ENCODE measurements around the gene SNAPC2. TPM values are rescaled to one million over a fixed set of nuclear protein-coding genes. Genes with fewer than 3 reads are reported as not detected.
"Not testable (repeated sequence)": the region's sequence is repeated elsewhere in the genome, so short reads cannot be mapped to it uniquely, and the experiment has no call there.

The SNAPC2 gene
- total RNA-seq, 2 donors from 2014 or later, result 16.4 to 20.9 TPM

DNA sequence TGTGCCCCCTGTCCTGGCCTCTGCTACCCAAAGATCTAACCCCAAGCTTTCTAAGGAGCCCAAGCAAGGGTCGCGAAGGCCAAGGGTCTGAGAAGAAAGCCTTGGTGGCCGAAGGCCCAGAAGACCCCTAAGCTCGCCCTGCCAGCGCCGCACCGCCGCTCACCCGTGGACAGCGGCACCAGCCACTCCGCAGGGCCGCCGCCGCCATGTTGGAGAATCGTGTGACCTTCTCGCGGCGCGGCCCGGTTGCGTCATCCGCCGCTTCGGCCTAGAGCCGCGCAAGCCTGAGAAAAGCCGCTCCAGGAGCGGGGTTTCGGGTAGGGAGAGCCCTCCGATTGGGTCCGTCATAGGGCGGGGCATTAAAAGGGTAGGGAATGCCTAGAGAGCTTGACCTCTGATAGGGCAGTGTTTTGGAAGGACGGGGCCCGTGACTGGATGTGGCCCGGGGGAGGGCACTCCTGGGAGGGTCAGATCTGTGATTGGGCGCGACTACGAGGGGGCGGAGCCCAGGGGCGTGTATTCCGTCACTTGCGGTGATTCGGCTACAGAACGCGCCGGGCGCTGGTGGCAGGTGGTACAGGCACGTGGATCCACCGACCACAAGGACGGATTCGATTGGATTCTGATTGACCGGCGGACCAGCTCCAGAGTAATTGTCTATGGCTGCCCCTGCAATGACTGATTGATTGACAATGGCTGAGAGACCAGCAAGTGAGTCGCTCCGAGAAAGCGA lies 23.5 kb downstream of the SNAPC2 start, which contains the start of gene TIMM44:
TIMM44 (minus strand) TSS at position 223 of the 733 bp plus-strand sequence; CDS start at position 208, 15 bp downstream.
- peaks cover 22% of the 10 kb centered on the region for H3K4me1 Mint-ChIP-seq

DNA sequence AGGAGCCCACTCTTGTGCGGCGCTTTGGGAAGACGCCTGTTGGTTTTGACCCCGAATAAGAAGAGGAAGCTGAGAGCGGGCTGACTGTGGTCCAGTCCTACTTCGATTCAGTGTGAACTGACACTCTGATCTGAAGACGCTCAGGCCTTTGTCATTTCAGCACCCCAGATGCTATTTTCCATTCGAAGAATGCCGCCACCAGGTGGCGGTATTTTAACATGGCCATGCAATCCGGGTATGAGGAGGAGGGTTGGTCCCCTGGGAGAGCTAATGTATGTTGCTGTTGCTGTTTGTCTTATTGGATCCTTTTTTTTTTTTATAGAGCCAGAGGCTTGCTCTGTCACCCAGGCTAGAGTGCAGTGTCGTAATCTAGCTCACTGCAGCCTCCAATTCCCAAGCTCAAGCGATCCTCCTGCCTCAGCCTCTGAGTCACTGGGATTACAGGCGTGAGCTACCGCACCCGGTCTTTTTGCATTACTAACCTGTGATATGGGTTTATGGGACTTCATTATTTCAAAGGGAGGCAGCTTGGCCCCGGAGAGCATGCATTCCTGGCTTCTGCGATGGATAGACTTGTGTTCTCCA lies 24.1 kb downstream of the SNAPC2 start:
- ATAC-seq (replicated peaks), result peak; percentile 57
- peaks cover 33% of the 10 kb centered on the region for H3K36me3 Mint-ChIP-seq (ENCODE audit: low read depth)

More for the DNA sequence above, 23.5 kb downstream of the SNAPC2 start, which contains the start of gene TIMM44:
- Mint-ChIP-seq H3K27ac (peak within 1 kb of the TSS; percentile 94), H3K27me3 (no peaks in the 10 kb centered on the region), H3K4me3 (peak within 1 kb of the TSS; percentile 98), H3K36me3 (ENCODE audit: low read depth) (peaks cover 40% of the 10 kb centered on the region), H3K9me3 (no peaks in the 10 kb centered on the region)
- peak; percentile 99 for ATAC-seq (replicated peaks)

DNA sequence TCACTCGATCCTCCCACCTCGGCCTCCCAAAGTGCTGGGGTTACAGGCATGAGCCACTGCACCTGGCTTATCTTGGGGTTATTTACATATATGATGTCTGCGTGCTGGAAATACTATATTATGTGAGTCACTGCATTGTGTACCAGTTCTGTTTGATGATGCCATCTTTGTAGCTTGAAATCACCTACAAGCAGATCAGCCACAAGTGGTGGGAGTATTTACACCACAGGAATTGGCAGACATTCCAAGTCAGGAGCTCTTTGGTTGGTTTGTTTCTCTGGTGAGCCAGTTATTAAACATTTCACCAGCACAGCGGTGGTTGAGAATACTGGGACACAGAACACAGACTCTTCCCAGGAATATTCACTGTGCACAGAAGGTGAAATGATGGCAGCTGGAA lies 27.8 kb downstream of the SNAPC2 start:
- Mint-ChIP-seq H3K4me1 (peaks cover 9% of the 10 kb centered on the region), H3K36me3 (ENCODE audit: low read depth) (peaks cover 10% of the 10 kb centered on the region), H3K9me3 (no peaks in the 10 kb centered on the region), H3K27me3 (no peaks in the 10 kb centered on the region), H3K4me3 (no peak overlapping the region), H3K27ac (no peak overlapping the region)
- ATAC-seq (replicated peaks), result no peak

More for the DNA sequence above, 24.1 kb downstream of the SNAPC2 start:
- peak overlapping the region; percentile 98 for H3K4me3 Mint-ChIP-seq
- H3K9me3 Mint-ChIP-seq, result no peaks in the 10 kb centered on the region
- H3K27me3 Mint-ChIP-seq, result no peaks in the 10 kb centered on the region
- peak overlapping the region; percentile 94 for H3K27ac Mint-ChIP-seq
- peaks cover 18% of the 10 kb centered on the region for H3K4me1 Mint-ChIP-seq

DNA sequence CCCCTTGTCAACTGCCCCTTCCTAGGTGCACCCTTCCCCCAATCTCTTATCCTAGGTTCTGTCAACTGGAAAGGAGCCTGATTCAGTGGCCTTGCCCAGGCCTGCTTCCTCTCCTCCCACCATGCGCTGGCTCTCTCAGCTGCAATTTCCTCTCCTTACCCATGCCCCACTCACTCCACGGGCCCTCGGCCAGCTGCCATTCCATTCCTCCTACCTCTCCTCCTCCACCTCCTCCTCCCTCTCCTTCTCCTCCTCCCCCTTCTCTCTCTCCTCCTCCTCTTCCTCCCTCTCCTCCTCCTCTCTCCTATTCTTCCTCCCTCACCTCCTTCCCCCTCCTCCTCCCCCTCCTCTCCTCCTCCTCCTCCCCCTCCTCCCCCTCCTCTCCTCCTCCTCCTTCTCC lies 32.9 kb downstream of the SNAPC2 start:
- Mint-ChIP-seq H3K36me3 (ENCODE audit: low read depth) (peaks cover 6% of the 10 kb centered on the region), H3K4me3 (no peak overlapping the region), H3K4me1 (no peaks in the 10 kb centered on the region), H3K27me3 (no peaks in the 10 kb centered on the region), H3K27ac (no peak overlapping the region), H3K9me3 (no peaks in the 10 kb centered on the region)
- no peak for ATAC-seq (replicated peaks)

DNA sequence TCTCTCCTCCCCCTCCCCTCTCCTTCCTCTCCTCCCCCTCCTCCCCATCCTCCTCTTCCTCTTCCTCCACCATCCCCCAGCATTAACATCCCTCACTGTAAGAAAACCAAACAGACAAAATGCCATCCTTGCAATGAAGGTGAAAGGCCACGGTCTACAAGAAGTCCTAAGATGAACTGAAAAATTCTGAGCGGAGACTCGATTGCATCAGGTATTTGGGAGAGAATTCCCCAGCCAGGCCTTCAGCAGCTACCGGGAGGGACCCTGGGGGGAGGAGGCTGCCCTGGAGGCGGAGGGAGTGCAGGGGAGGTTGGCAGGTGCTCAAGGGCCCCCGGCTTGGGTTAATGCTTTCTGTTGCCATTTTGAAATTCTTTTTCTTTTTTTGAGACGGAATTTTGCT lies 33.4 kb downstream of the SNAPC2 start:
- H3K27me3 Mint-ChIP-seq, result no peaks in the 10 kb centered on the region
- ATAC-seq (replicated peaks), result no peak
- no peaks in the 10 kb centered on the region for H3K4me1 Mint-ChIP-seq
- H3K9me3 Mint-ChIP-seq, result no peaks in the 10 kb centered on the region
- H3K36me3 Mint-ChIP-seq (ENCODE audit: low read depth), result peaks cover 6% of the 10 kb centered on the region
- no peak overlapping the region for H3K27ac Mint-ChIP-seq
- no peak overlapping the region for H3K4me3 Mint-ChIP-seq

DNA sequence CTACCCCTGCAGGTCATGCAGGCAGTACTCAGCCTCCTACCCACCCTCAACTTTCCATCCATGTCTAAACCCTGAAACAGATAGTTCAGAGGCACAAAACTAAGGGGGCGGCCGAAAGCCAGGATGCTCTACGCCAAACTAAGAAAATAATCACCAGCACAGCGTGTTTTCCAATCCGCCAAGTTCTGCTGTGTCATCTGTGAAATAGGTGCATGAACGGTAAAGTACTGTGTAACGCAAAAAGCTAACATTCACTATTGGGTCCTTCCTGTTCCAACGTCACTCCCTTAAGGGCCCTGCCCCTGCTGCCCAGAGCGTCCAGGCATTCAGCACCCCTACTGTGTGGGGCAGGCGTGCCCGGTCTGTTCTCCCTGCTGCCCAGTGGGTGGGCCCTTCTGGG lies 35.6 kb downstream of the SNAPC2 start:
- Mint-ChIP-seq H3K27me3 (no peaks in the 10 kb centered on the region), H3K9me3 (no peaks in the 10 kb centered on the region), H3K4me1 (no peaks in the 10 kb centered on the region), H3K36me3 (ENCODE audit: low read depth) (peaks cover 13% of the 10 kb centered on the region), H3K27ac (no peak overlapping the region), H3K4me3 (no peak overlapping the region)
- no peak for ATAC-seq (replicated peaks)

DNA sequence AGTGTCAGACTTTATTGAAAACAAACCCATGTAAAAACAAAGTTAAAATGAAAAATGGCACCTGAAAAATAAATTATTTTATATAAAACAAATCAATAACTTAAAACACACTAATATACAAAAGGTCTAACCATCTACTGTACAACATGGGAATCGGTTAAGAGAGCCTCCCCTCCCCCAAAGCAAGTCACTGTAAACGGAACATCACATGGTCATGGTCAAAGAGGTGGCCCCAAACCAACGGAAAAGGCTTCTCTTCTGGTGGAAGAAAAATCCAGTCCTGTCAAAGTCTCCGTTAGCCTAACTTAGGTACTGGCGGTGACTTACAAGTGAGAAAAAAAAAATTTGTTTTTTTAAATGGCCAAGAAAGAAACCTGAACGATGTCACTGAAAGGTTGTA lies 39.1 kb downstream of the SNAPC2 start:
- Mint-ChIP-seq H3K4me1 (no peaks in the 10 kb centered on the region), H3K9me3 (no peaks in the 10 kb centered on the region), H3K4me3 (no peak overlapping the region), H3K27ac (no peak overlapping the region), H3K36me3 (ENCODE audit: low read depth) (peaks cover 39% of the 10 kb centered on the region), H3K27me3 (no peaks in the 10 kb centered on the region)
- no peak for ATAC-seq (replicated peaks)

DNA sequence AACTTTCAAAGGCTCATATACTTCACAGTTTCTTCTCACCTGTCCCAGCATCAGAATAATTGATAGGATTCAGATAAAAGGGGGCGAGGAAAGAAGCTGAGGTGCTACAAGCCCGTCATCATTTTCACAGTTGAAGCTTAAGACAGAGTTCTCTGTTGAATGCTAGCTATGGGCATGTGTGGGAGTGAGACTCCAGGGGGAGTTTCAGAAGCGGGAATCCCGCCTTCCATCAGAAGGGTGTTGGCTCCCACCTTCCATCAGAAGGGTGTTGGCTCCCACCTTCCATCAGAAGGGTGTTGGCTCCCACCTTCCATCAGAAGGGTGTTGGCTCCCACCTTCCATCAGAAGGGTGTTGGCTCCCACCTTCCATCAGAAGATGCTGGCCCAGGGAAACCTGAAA lies 40.9 kb downstream of the SNAPC2 start:
- H3K27ac Mint-ChIP-seq; H3K9me3 Mint-ChIP-seq; H3K27me3 Mint-ChIP-seq; H3K4me3 Mint-ChIP-seq; H3K4me1 Mint-ChIP-seq; ATAC-seq (replicated peaks): not testable (repeated sequence)
- peaks cover 53% of the 10 kb centered on the region for H3K36me3 Mint-ChIP-seq (ENCODE audit: low read depth)

DNA sequence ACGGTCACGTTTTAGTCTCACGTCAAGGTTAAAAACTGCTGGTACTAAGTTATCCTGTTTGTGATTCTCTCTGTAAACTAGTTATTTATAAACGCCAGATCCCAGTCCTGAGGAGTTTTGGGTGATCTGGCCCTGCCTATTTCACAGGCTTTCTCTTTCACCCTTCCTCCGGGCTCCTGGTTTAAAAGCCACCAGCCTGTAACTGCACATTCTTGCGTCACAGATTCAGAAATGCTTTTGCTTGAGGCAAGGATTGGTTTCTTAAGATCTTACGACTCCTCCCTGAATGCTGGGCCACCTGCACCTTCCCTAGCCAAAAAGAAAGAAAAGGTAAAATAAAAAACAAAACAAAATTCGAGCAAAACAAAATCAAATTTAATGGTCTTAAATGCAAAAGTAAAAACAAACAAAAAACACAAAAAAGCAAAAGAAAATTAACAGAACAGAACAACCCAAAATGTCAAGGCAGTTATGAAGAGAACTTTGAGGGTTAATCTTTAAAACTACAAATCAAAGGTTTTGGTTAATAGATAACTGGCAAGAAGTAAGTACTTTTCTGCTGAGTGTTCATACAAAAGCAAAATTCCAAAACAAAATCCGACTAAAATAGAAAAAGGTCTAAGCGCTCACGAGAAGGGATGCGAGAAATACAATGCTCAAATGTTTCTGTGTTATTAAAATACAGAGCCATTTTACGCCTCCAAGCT lies 41.9 kb downstream of the SNAPC2 start:
- Mint-ChIP-seq H3K27ac (peak overlapping the region; percentile 48), H3K36me3 (ENCODE audit: low read depth) (peaks cover 60% of the 10 kb centered on the region), H3K27me3 (no peaks in the 10 kb centered on the region), H3K9me3 (no peaks in the 10 kb centered on the region), H3K4me1 (no peaks in the 10 kb centered on the region), H3K4me3 (no peak overlapping the region)
- ATAC-seq (replicated peaks), result no peak

DNA sequence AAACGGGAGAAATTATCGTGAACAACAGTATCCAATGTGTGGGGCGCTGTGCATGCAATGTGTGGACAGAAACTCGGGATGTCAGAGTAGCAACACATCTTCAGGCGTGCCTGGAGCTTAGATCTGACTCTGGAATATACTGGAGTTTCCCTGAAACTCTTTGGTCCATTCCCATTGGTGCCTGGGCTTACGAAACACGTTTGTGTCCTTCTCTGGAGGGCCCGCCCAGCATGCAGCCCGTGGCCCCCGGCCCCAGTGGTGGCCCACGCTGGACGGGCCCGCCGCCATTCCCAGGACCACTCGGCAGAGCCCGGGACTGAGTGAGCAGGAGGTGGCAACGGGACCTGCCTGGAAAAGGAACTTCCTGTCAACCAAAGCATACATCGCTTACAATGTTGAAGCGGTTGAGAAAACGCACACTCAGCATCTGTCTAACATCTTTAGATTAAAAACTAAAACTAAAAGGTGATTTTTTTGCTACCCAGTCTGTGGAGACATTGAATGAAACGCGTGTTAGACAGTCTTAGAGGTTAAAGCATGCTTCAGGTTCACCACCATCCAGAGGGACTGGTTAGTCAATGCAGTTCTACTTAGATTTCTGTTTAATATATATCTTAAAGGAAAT lies 42.6 kb downstream of the SNAPC2 start:
- H3K36me3 Mint-ChIP-seq (ENCODE audit: low read depth), result peaks cover 63% of the 10 kb centered on the region
- no peak overlapping the region for H3K4me3 Mint-ChIP-seq
- H3K9me3 Mint-ChIP-seq, result no peaks in the 10 kb centered on the region
- no peak overlapping the region for H3K27ac Mint-ChIP-seq
- no peaks in the 10 kb centered on the region for H3K27me3 Mint-ChIP-seq
- no peaks in the 10 kb centered on the region for H3K4me1 Mint-ChIP-seq
- ATAC-seq (replicated peaks), result no peak

DNA sequence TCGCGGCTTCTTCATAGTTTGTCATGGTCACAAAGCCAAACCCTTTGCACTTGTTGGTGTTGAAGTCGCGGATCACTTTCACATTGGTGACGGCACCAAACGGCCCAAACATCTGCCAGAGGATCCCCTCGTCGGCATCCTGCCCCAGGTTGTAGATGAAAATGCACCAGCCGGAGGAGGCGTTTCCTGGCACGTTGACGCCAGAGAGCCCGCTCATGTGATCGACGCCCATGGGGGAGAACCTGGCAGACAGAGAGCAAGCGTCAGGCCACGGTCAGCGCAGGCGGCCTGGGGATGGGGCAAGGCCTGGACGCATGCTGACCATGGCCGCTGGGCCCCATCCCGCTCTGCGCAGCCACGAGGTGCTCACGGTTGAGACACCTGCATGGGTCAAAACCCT lies 43.4 kb downstream of the SNAPC2 start:
- Mint-ChIP-seq H3K36me3 (ENCODE audit: low read depth) (peaks cover 71% of the 10 kb centered on the region), H3K4me3 (no peak overlapping the region), H3K27me3 (no peaks in the 10 kb centered on the region), H3K9me3 (no peaks in the 10 kb centered on the region), H3K27ac (no peak overlapping the region), H3K4me1 (no peaks in the 10 kb centered on the region)
- no peak for ATAC-seq (replicated peaks)

DNA sequence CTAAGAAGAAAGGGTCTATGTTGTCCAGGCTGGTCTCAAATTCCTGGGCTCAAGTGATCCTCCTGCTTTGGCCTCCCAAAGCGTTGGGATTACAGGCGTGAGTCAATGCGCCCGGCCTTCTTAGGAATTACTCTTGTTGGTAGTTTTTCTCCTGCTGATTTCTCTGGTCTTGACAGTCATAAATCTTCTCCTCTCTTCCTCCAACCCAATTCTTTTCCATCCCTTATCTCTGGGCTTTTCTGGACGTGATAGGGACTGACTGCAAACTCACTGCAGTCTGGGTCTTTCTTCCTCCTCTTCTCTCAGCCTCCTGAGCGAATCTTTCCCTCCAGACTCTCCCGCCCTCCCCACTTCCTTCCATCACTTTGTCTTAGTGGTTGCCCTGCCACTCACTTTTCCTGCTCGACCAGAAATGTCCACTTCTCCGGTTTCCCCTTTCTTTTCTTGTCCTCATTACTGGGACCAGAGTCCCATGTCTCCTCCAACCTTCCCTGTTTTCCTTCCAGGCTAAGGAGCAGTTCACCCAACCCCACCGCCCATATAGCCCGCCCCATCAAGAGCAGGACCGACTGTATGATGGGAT lies 45.2 kb downstream of the SNAPC2 start:
- Mint-ChIP-seq H3K36me3 (ENCODE audit: low read depth) (peaks cover 73% of the 10 kb centered on the region), H3K27me3 (no peaks in the 10 kb centered on the region), H3K9me3 (no peaks in the 10 kb centered on the region), H3K27ac (peak overlapping the region; percentile 17), H3K4me1 (no peaks in the 10 kb centered on the region), H3K4me3 (no peak overlapping the region)
- ATAC-seq (replicated peaks), result no peak

DNA sequence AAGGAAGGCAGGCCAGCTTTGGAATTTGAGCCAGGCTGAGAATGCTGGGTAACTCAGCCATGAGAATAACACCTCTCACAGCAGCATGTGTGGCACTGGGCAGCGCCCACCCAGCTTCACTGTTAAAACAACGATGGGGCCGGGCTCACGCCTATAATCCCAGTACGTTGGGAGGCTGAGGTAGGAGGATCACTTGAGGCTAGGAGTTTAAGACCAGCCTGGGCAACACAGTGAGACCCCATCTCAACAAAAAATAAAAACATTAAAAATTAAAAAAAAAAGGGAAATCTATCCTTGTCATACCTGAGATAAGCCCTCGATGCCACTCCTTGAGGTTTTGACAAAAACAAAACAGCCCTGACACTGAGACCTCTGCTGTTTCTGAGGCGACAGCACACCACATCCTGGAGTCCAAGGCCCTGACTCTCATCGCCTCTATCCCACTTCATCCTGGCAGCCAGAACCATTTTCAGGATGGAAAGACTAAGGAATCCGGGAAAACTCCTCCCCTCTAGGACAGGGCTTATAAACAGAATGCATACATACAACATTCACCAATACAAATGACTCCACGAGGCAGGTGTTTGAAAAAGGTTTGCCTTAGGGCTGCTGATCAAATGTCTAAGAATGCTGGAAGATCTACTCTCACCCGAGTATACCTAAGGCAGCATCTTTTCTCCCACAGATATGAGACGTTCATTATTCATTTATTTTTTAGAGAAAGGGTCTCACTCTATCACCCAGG lies 46.0 kb downstream of the SNAPC2 start:
- Mint-ChIP-seq H3K4me3 (no peak overlapping the region), H3K9me3 (no peaks in the 10 kb centered on the region), H3K4me1 (no peaks in the 10 kb centered on the region), H3K27me3 (no peaks in the 10 kb centered on the region), H3K36me3 (ENCODE audit: low read depth) (peaks cover 75% of the 10 kb centered on the region), H3K27ac (no peak overlapping the region)
- ATAC-seq (replicated peaks), result no peak
